H9 (cell line): ENCODE measurements around the gene CDKN2B. TPM values are rescaled to one million over a fixed set of nuclear protein-coding genes. Genes with fewer than 3 reads are reported as not detected.

Experiments used
- DNase-seq: peaks from one replicate; pipeline ENCODE4 v3.0.0-alpha.2; 2017
- H2AFZ ChIP-seq: one replicate; pipeline ENCODE4 v1.6.1; 2013; ENCODE audit warnings: mild to moderate bottlenecking, low read length, control low read depth, moderate library complexity
- H2AK5ac ChIP-seq: 2 replicates; pipeline ENCODE4 v1.6.1; 2013; ENCODE audit warnings: low read length, control low read depth, mixed read lengths; ENCODE audit not compliant: insufficient read length
- H2BK120ac ChIP-seq: one replicate; pipeline ENCODE4 v1.6.1; 2013; ENCODE audit warnings: low read depth, mild to moderate bottlenecking, low read length, control low read depth, inconsistent platforms; ENCODE audit not compliant: poor library complexity, severe bottlenecking
- H2BK12ac ChIP-seq: 2 replicates; pipeline ENCODE4 v1.6.1; 2013; ENCODE audit warnings: low read length, control low read depth, mixed read lengths, low read depth; ENCODE audit not compliant: insufficient read length
- H2BK15ac ChIP-seq: 2 replicates; pipeline ENCODE4 v1.6.1; 2013; ENCODE audit warnings: low read depth, low read length, control low read depth
- H2BK20ac ChIP-seq: one replicate; pipeline ENCODE4 v1.6.1; 2013; ENCODE audit warnings: low read depth, mild to moderate bottlenecking, low read length, control low read depth, inconsistent platforms; ENCODE audit not compliant: poor library complexity, severe bottlenecking
- H2BK5ac ChIP-seq: 2 replicates; pipeline ENCODE4 v1.6.1; 2013; ENCODE audit warnings: low read length, control low read depth, mixed read lengths; ENCODE audit not compliant: insufficient read length
- H3K14ac ChIP-seq: 2 replicates; pipeline ENCODE4 v1.6.1; 2013; ENCODE audit warnings: low read length, control low read depth; ENCODE audit not compliant: insufficient read depth
- H3K18ac ChIP-seq: 2 replicates; pipeline ENCODE4 v1.6.1; 2013; ENCODE audit warnings: low read depth, mild to moderate bottlenecking, mixed read lengths, low read length, control low read depth; ENCODE audit not compliant: insufficient read length
- H3K23ac ChIP-seq: 2 replicates; pipeline ENCODE4 v1.6.1; 2013; ENCODE audit warnings: low read length, control low read depth, mixed read lengths, low read depth; ENCODE audit not compliant: insufficient read length
- H3K23me2 ChIP-seq: 2 replicates; pipeline ENCODE4 v1.6.1; 2013; ENCODE audit warnings: low read depth, mild to moderate bottlenecking, mixed read lengths, low read length, control low read depth; ENCODE audit not compliant: insufficient read length, poor library complexity, severe bottlenecking
- H3K27ac ChIP-seq: 2 replicates; pipeline ENCODE4 v1.5.1; 2013; ENCODE audit warnings: low read length, control low read depth, mixed read lengths, low read depth; ENCODE audit not compliant: insufficient read length
- H3K27me3 ChIP-seq: 2 replicates; pipeline ENCODE4 v1.6.1; 2013; ENCODE audit warnings: low read length, control low read depth, inconsistent platforms; ENCODE audit not compliant: insufficient read depth
- H3K4ac ChIP-seq: 2 replicates; pipeline ENCODE4 v1.6.1; 2013; ENCODE audit warnings: low read depth, mild to moderate bottlenecking, control low read depth, inconsistent platforms, low read length, moderate library complexity
- H3K4me1 ChIP-seq: 2 replicates; pipeline ENCODE4 v1.6.1; 2013; ENCODE audit warnings: low read length, control low read depth, inconsistent platforms; ENCODE audit not compliant: insufficient read depth
- H3K4me2 ChIP-seq: 2 replicates; pipeline ENCODE4 v1.6.1; 2013; ENCODE audit warnings: low read length, control low read depth, mixed read lengths; ENCODE audit not compliant: insufficient read length, insufficient read depth
- H3K56ac ChIP-seq: 2 replicates; pipeline ENCODE4 v1.6.1; 2013; ENCODE audit warnings: low read depth, mild to moderate bottlenecking, mixed read lengths, low read length, control low read depth; ENCODE audit not compliant: insufficient read length
- H3K79me1 ChIP-seq: 2 replicates; pipeline ENCODE4 v1.6.1; 2013; ENCODE audit warnings: low read depth, mild to moderate bottlenecking, moderate library complexity, low read length, control low read depth, inconsistent platforms; ENCODE audit not compliant: insufficient read depth, poor library complexity, severe bottlenecking
- H3K79me2 ChIP-seq: 2 replicates; pipeline ENCODE4 v1.6.1; 2013; ENCODE audit warnings: low read length, control low read depth, inconsistent platforms; ENCODE audit not compliant: insufficient read depth
- H3K9ac ChIP-seq: 2 replicates; pipeline ENCODE4 v1.6.1; 2013; ENCODE audit warnings: low read length, control low read depth, mixed read lengths; ENCODE audit not compliant: insufficient read length; ENCODE audit errors: extremely low read depth
- H3K9me3 ChIP-seq: one replicate; pipeline ENCODE4 v1.6.1; 2013; ENCODE audit warnings: low read depth, low read length, inconsistent platforms; ENCODE audit not compliant: control insufficient read depth
- H3T11ph ChIP-seq: one replicate; pipeline ENCODE4 v1.6.1; 2013; ENCODE audit warnings: mild to moderate bottlenecking, low read length, control low read depth, inconsistent platforms
- H4K20me1 ChIP-seq: one replicate; pipeline ENCODE4 v1.6.1; 2013; ENCODE audit not compliant: control insufficient read depth, insufficient read length, insufficient read depth
- H4K5ac ChIP-seq: 2 replicates; pipeline ENCODE4 v1.6.1; 2013; ENCODE audit warnings: low read depth, mild to moderate bottlenecking, mixed read lengths, low read length, control low read depth; ENCODE audit not compliant: insufficient read length
- H4K8ac ChIP-seq: replicated peaks from 2 replicates; pipeline ENCODE4 v1.6.1; 2013; ENCODE audit warnings: low read length, control low read depth, mixed read lengths, low read depth; ENCODE audit not compliant: insufficient read length
- H4K91ac ChIP-seq: 2 replicates; pipeline ENCODE4 v1.6.1; 2013; ENCODE audit warnings: low read depth, mild to moderate bottlenecking, moderate library complexity, mixed read lengths, low read length, control low read depth; ENCODE audit not compliant: insufficient read length
- H3K27ac Mint-ChIP-seq, 3 experiments: 2 replicates in 2 of 3; 3 replicates in 1 of 3; pipeline ENCODE4 v1.8.0; 2020 to 2021; ENCODE audit warnings: mixed read lengths in 3 of 3, mild to moderate bottlenecking in 1 of 3, moderate library complexity in 1 of 3
- H3K27me3 Mint-ChIP-seq: 2 replicates; pipeline ENCODE4 v1.8.0; 2021; ENCODE audit warnings: low read depth, mild to moderate bottlenecking, moderate library complexity, mixed read lengths
- H3K36me3 Mint-ChIP-seq, 3 experiments: 2 replicates in 2 of 3; 3 replicates in 1 of 3; pipeline ENCODE4 v1.8.0; 2020 to 2021; ENCODE audit warnings: low read depth in 3 of 3, mixed read lengths in 3 of 3; ENCODE audit not compliant: insufficient read depth in 1 of 3
- H3K4me1 Mint-ChIP-seq, 2 experiments: 2 replicates each; pipeline ENCODE4 v1.8.0; 2020; ENCODE audit warnings: mixed read lengths in 2 of 2
- H3K4me3 Mint-ChIP-seq, 2 experiments: 2 replicates in 1 of 2; 3 replicates in 1 of 2; pipeline ENCODE4 v1.8.0; 2020 to 2021; ENCODE audit warnings: mild to moderate bottlenecking in 2 of 2, mixed read lengths in 2 of 2, moderate library complexity in 1 of 2
- H3K9me3 Mint-ChIP-seq, 2 experiments: 2 replicates in 1 of 2; 3 replicates in 1 of 2; pipeline ENCODE4 v1.8.0; 2020; ENCODE audit warnings: mild to moderate bottlenecking in 2 of 2, mixed read lengths in 2 of 2, moderate library complexity in 1 of 2
- whole genome bisulfite sequencing: extraction: QIAGEN DNeasy Blood & Tissue Kit; methylation state at CpG from one replicate; pipeline ENCODE4 v1.1.7; 2013; ENCODE audit warnings: missing lambda C conversion rate, low lambda C conversion rate, mixed read lengths; ENCODE audit not compliant: insufficient read length; ENCODE audit errors: extremely low coverage; 5-methylcytosine and 5-hydroxymethylcytosine counted together
- total RNA-seq: library from RNA; stranded (reverse); gene quantifications from 2 replicates; pipeline ENCODE4 v1.2.1, GENCODE V29; 2021
- TF ChIP-seq, protein P1 (sequence below): fragments of 200-600 bp; sonication (generic); conservative IDR thresholded peaks from 3 replicates; pipeline ENCODE4 v1.8.0; 2021; ENCODE audit warnings: antibody characterized with exemption, mild to moderate bottlenecking

The CDKN2B gene
- total RNA-seq, 1 experiment from 2014 or later, result 0.13 TPM

DNA sequence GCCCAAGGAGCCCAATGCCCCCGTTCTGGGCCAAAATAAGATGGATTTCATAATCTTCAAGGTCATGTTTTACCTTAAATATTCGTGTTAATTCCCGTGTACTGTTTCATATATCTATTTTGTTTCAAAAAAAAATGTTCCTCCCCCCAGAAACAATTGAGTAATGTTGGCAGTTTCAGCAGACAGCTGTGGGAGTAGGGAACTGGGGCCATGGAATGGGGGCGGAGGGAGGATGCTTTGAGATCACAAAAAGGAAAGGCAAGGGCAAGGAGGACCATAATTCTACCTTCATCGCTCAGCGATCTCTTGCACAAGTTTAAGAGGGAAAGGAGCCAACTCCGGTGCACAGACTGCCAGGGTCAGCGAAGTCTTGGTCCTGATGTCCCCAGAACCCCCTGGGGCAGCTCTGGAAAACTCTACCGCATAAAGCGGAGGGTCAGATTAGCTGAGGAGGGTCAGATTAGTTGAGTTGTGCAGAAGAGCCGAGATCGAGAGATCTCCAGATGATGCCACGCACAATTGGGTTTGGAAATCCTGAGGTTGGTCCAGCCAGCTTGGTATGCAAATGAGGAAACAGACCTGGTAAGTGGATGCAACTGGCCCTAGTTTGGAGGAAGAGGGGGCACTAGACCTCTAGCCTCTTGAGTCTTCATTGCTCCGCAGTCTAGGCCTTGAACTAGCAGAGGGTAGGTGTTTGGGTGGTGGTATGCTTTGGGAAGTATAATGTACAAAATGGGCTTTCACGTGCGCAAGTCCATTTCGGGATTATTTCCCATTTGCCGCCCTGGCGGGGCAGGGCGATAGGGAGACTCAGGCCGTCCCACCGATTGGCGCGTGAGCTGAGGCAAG is 38.9 kb downstream of the CDKN2B start:
- no peak overlapping the region for H3K27ac Mint-ChIP-seq
- H2AK5ac ChIP-seq, result no peak overlapping the region
- H3K79me1 ChIP-seq, result no peaks in the 10 kb centered on the region
- no peak overlapping the region for H3K18ac ChIP-seq
- TF ChIP-seq, protein P1, sequence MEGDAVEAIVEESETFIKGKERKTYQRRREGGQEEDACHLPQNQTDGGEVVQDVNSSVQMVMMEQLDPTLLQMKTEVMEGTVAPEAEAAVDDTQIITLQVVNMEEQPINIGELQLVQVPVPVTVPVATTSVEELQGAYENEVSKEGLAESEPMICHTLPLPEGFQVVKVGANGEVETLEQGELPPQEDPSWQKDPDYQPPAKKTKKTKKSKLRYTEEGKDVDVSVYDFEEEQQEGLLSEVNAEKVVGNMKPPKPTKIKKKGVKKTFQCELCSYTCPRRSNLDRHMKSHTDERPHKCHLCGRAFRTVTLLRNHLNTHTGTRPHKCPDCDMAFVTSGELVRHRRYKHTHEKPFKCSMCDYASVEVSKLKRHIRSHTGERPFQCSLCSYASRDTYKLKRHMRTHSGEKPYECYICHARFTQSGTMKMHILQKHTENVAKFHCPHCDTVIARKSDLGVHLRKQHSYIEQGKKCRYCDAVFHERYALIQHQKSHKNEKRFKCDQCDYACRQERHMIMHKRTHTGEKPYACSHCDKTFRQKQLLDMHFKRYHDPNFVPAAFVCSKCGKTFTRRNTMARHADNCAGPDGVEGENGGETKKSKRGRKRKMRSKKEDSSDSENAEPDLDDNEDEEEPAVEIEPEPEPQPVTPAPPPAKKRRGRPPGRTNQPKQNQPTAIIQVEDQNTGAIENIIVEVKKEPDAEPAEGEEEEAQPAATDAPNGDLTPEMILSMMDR, result no peak
- no peak overlapping the region for H2BK20ac ChIP-seq
- H2BK5ac ChIP-seq, result no peak overlapping the region
- H3K23me2 ChIP-seq, result peaks cover 2% of the 10 kb centered on the region
- H3K27ac ChIP-seq, result no peak overlapping the region
- no peak overlapping the region for H3K23ac ChIP-seq
- no peak overlapping the region for H2AFZ ChIP-seq
- H3K27me3 ChIP-seq, result peaks cover 79% of the 10 kb centered on the region
- H3K4me1 ChIP-seq, result no peaks in the 10 kb centered on the region; the same call in 1 of the 2 replicates
- no peaks in the 10 kb centered on the region for H3K79me2 ChIP-seq
- H2BK120ac ChIP-seq, result no peak overlapping the region
- no peak overlapping the region for H3K14ac ChIP-seq
- H4K91ac ChIP-seq, result no peak overlapping the region
- no peak overlapping the region for H3K9ac ChIP-seq
- H3K27me3 Mint-ChIP-seq, result peaks cover 99% of the 10 kb centered on the region
- peaks cover 0 to 3% (median 0%) of the 10 kb centered on the region in 3 experiments; a peak in 2 of 7 replicates for H3K36me3 Mint-ChIP-seq
- H3K9me3 Mint-ChIP-seq, result peaks cover 6 to 19% of the 10 kb centered on the region in 2 experiments
- peak overlapping the region; percentile 45 for H3K4me2 ChIP-seq
- H3K4me1 Mint-ChIP-seq, result peaks cover 41 to 53% of the 10 kb centered on the region in 2 experiments
- no peak overlapping the region for H3K56ac ChIP-seq
- H3K9me3 ChIP-seq, result no peaks in the 10 kb centered on the region
- no peak overlapping the region for H3K4ac ChIP-seq
- WGBS, result no CpG with 5 or more reads among the region's 24 CpGs
- no peak overlapping the region for H4K5ac ChIP-seq
- H2BK12ac ChIP-seq, result no peak overlapping the region
- no peaks in the 10 kb centered on the region for H4K20me1 ChIP-seq
- peak overlapping the region in 1 of 2 experiments; percentile 25; a peak in 2 of 5 replicates for H3K4me3 Mint-ChIP-seq
- H3T11ph ChIP-seq, result no peak overlapping the region
- H2BK15ac ChIP-seq, result no peak overlapping the region
- H4K8ac ChIP-seq, result no peak overlapping the region
- peak; percentile 37 for DNase-seq
